HG03354 (cell line): ENCODE measurements around the gene MAGEB6B.
"Not testable (repeated sequence)": the region's sequence is repeated elsewhere in the genome, so short reads cannot be mapped to it uniquely, and the experiment has no call there.

Experiments
- ATAC-seq: cut with Tn5 transposase; IDR thresholded peaks from one replicate; pipeline ENCODE4 v1.9.1; 2021; ENCODE audit warnings: mild to moderate bottlenecking; ENCODE audit not compliant: unreplicated experiment, poor library complexity, severe bottlenecking

Gene MAGEB6B, protein sequence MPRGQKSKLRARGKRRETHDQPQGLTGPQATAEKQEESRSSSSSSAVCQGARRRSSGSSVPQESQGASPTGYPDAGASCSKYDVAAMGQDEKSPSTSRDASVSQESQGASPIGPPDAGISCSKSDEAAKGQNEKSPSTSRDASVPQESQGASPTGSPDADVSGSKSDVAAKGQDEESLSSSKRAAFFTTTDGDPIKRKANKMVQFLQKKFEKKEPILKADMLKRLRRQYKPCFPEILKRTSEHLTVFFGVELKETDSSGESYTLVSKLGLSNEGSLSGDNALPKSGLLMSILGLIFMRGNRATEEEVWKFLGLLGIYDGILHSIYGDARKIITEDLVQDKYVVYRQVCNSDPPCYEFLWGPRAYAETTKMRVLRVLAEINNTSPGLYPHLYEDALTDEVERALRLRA

GRCh38 chrX:26160301-26160700 is at the start of gene MAGEB6B:
TSS of gene MAGEB6B (plus strand) at chrX:26160601. CDS start at chrX:26160601, 0 bp downstream.
- no peak for ATAC-seq

- no peak for ATAC-seq
Observed at GRCh38 chrX:26138274-26138673, 22.1 kb upstream of the MAGEB6B start, which contains the start of gene MAGEB18. TSS of gene MAGEB18 (plus strand) at chrX:26138343. CDS start at chrX:26138986, 643 bp downstream.

GRCh38 chrX:26146024-26146423 is 14.4 kb upstream of the MAGEB6B start:
- ATAC-seq = no peak

DNA sequence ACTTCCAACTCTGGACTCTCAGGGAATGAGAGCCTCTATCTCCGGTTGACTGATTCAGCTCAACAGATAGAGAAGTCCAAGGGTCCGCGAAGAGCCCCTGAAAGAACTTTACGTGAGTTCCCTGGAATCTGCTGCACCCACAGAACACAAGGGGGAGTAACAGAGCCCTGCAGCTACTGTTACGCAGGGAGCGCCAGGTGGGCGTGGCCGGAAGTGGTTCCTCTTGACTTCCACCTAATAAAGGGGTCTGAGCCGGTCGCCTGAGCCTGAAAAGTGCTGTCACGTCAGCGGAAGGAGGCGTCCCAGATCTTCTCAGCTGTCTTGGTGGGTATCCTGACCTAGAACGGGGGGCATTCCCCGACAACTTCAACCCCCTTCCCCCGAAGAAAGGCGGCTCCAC is 31.8 kb downstream of the MAGEB6B start, which contains the start of gene MAGEB6:
MAGEB6 (plus strand) TSS at position 237 of the 400 bp plus-strand sequence. CDS start 1,407 bp downstream, outside the sequence.
- no peak for ATAC-seq

GRCh38 chrX:26203561-26203960 is 43.2 kb downstream of the MAGEB6B start:
- no peak for ATAC-seq

GRCh38 chrX:26204717-26205116 is 44.3 kb downstream of the MAGEB6B start:
- not testable (repeated sequence) for ATAC-seq

DNA sequence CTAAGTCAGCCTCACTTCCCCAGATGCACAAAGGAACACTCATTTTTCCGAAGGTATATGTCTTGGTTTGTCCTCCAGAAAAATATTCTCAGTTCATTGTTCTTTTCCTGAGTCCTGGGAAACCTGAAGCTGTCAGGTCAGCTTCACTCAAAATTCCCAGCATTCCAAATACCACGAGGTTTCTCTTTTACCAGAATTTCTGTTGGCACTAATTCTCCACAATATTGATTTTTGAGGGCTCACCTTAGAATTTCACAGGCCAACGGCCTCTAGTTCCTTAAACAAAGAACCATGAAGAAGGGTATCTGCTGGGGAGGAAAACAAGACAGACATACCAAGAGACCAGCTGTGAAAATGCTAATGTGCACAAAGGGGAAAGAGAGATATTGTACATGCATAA is 47.6 kb downstream of the MAGEB6B start:
- no peak for ATAC-seq
